Ammon's horn (tissue), 1 donor: ENCODE data around the gene NRTN.
"Not testable (repeated sequence)": the region's sequence is repeated elsewhere in the genome, so short reads cannot be mapped to it uniquely, and the experiment has no call there.

Experiments
- DNase-seq: peaks from one replicate; pipeline ENCODE4 v3.0.0-alpha.2; 2016; ENCODE audit warnings: low spot score

Gene NRTN

GRCh38 chr19:5838353-5839064, 33.6 kb downstream of the NRTN start:
- no peak for DNase-seq

DNA sequence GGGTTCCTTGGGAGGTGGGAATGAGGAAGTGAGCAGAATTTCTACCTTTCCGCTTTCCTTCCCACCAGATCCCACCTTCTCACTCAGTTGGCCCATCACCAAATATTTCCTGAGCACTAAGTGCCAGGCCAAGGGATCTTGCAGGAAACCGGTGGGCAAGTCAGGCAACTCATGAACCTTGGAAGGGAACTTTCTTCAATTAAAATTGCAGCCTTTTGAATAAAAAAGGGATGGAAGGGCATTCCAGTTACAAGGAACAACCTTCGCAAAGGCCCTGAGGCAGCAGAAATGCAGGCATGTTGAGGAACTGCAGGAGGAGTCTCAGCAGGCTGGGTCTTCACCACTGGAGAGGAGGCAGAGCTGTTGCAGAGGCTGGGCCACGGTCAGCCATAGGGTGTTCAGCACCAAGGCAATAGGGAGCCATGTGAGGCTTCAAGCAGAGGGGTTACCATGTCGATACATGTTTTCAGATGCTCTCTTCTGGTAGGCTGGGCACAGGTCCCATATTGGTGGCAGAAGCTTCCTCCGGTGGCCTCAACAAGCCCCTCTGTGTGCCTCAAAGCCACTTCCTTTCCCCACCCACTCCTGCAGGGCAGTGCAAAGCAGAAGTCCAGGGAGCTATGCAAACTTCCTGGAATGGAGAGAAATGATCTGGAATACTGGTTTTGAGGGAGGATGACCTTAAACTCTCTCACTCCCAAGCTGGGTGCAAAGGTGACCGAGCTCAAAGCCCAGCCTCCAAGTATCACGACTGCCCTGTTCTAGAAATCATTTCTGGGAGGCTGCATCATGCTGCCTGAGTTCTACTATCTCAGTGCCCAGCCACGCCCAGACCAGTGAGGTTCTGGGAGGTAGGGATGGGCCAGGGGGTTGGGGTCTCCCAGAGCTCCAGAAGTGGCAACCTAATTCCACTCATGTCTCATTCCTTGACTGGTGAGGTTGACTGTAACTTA, 34.5 kb downstream of the NRTN start, which contains the start of gene FUT6:
Gene FUT6, minus strand, starts transcription at position 638 of the 953 bp plus-strand sequence. CDS start 7,135 bp downstream, outside the sequence.
- no peak for DNase-seq

- not testable (repeated sequence) for DNase-seq
Measured at GRCh38 chr19:5841735-5842111, 36.9 kb downstream of the NRTN start.

GRCh38 chr19:5843295-5843927, 38.5 kb downstream of the NRTN start:
- DNase-seq, result no peak

DNA sequence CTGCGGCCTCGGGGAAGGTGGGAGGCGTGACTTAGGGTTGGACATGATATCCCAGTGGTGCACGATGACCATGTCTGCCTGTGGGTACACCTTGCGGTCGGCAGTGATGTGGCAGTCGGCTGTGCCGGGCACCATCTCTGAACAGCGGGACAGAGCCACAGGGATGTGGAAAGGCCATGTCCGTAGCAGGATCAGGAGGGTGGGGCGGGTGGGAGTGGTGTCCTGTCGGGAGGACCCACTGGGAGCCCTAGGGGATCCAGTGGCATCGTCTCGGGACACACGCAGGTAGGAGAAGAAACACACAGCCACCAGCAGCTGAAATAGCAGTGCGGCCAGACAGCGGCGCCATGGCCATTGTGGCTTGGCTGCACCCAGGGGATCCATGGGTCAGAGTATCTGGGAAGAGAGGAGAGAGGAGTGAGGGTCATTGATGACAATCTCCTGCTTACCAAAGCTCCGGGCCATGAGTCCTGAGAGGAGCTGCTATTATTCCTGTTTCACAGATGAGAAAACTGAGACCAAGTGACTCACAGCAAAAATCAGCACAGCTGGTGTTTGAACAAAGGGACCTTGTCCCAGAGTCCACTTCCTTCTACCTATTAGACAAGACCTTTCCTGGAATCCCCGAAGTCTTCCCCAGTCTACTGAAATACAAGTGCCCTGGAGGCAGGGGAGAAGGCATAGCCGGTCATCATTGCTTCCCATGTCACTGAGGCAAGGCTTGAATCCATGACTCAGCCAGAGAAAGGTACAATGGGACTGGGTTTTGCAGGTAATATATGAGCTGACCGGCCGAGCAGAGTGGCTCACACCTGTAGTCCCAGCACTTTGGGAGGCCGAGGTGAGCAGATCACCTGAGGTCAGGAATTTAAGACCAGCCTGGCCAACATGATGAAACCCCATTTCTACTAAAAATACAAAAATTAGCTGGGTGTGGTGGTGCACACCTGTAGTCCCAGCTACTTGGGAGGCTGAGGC, 39.9 kb downstream of the NRTN start:
- no peak for DNase-seq

DNA sequence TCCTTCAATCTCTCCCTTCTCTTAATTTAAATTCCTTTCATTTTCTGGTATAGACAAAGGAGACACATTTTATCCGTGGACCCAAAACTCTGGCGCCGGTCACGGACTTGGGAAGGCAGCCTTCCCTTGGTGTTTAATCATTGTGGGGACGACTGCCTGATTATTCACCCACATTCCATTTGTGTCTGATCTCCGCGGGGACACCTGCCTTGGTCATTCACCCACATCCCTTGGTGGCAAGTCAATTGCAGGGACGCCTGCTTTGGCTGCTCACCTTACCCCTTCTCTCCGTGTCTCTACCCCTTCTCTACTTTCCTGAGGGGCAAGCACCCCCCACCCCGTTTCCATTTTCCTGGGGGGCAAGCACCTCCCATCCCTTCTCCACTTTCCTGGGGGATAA, 43.0 kb downstream of the NRTN start:
- DNase-seq, result not testable (repeated sequence)

GRCh38 chr19:5848621-5849020, 43.8 kb downstream of the NRTN start:
- DNase-seq, result not testable (repeated sequence)

- no peak for DNase-seq
Measured at GRCh38 chr19:5850189-5850588, 45.3 kb downstream of the NRTN start.

DNA sequence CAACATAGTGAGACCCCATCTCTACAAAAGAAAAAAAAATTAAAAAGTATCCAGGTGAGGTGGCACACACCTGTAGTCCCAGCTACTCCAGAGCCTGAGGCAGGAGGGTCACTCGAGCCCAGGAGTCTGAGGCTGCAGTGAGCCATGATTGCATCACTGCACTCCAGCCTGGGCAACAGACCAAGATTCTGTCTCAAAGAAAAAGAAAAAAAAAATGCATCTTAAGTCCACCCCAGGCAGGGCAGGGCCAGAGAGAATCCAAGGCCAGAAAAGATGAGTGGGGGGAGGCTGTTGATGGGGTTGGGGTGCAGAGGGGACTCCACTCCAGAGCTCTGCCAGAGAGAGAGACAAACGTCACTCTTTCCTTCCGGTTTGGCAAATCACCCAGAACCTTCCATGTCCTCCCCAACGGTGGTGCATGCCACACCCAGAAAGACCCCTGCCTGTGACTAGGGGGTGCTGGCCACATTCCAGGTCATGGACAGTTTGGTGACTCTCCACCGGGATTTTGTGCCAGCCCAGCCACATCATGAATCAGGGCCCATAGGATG, 46.0 kb downstream of the NRTN start:
- DNase-seq, result no peak

DNA sequence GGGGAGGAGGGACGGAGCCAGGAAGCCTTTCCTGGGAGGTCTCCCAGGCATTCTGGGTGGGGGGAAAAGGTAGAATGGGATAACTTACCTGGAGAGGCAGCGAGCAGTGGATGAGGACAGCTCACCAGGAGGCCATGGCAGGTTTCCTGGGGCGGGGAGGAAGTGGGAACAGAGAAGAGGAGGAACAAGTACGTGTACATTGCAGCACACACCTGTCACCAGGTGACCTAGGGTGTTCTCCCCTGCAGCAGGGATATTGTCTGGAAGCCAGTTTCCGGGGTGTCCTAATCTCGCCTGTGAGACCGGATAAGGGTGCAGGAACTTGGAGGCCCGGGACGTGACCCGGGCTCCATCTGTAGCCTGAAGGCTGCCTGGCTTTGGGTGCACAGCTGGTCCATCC, 46.4 kb downstream of the NRTN start, which contains the start of gene FUT3:
Gene FUT3, minus strand, starts transcription at position 148 of the 400 bp plus-strand sequence.
- no peak for DNase-seq

GRCh38 chr19:5854121-5854520, 49.3 kb downstream of the NRTN start:
- DNase-seq, result not testable (repeated sequence)

DNA sequence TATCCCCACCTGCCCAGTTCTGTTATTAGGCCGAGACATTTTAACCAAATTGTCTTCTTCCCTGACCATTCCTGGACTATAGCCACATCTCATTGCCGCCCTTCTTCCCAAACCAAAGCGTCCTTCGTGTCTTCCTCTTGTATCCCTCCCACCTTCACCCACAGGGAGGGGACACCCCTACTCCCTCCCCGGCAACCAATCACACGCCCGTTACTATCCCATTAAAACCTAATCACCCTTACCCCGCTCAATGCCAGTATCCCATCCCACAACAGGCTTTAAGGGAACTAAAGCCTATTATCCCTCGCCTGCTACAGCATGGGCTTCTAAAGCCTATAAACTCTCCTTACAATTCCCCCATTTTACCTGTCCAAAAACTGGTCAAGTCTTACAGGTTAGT, 50.3 kb downstream of the NRTN start:
- not testable (repeated sequence) for DNase-seq

DNA sequence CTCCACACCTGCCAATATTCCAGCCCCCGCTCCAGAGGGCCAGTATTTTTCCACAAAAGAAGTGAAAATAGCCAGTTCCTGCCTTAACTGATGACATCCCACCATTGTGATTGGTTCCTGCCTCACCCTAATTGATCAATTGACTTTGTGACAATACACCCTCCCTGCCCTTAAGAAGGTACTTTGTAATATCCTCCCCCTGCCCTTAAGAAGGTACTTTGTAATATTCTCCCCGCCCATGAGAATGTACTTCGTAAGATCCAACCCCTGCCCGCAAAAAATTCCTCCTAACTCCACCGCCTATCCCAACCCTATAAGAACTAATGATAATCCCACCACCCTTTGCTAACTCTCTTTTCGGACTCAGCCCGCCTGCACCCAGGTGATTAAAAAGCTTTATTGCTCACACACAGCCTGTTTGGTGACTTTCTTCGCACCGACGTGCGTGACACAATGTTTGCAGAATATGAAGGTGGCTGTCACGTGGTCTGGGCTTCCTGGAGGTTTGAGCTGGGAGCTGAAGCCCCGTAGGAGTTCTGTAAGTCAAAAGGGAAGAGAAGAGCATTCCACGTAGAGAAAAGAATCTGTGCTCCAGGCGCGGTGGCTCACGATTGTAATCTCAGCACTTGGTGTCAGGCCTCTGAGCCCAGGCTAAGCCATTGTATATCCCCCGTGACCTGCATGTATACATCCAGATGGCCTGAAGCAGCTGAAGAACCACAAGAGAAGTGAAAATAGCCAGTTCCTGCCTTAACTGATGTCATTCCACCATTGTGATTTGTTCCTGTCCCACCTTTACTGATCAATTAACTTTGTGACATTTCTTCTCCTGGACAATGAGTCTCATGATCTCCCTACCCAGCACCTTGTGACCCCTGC, 52.6 kb downstream of the NRTN start:
- DNase-seq, result no peak

- DNase-seq, result no peak
Measured at GRCh38 chr19:5863030-5863665, 58.3 kb downstream of the NRTN start.

GRCh38 chr19:5864013-5864720, 59.3 kb downstream of the NRTN start:
- DNase-seq, result no peak

- no peak for DNase-seq
Measured at GRCh38 chr19:5864725-5865486, 60.0 kb downstream of the NRTN start.

- no peak for DNase-seq
Measured at GRCh38 chr19:5865772-5866171, 60.9 kb downstream of the NRTN start.
